Ovary (tissue), 3 donors: ENCODE results near the gene DPM3.

Experiments used
- EP300 ChIP-seq: sonication (generic); formaldehyde crosslinking; IDR thresholded peaks from one replicate; pipeline ENCODE4 v1.6.1; 2017; ENCODE audit warnings: antibody characterized with exemption
- POLR2A ChIP-seq: fragments of 450-650 bp; IDR thresholded peaks from one replicate; pipeline ENCODE4 v1.6.1; 2017; ENCODE audit warnings: antibody characterized with exemption, mild to moderate bottlenecking, moderate library complexity
- TF ChIP-seq, protein P1 (sequence below), 3 donors: fragments of 450-650 bp in 2 of 3; fragments of 200-600 bp in 1 of 3; IDR thresholded peaks; one replicate each; pipeline versions ENCODE4 v1.5.1 to v1.8.0; 2016 to 2022; ENCODE audit warnings: antibody characterized with exemption in 3 of 3, mild to moderate bottlenecking in 1 of 3
- donor health status: DM: no; HTN: no; CAD: no.

DNA sequence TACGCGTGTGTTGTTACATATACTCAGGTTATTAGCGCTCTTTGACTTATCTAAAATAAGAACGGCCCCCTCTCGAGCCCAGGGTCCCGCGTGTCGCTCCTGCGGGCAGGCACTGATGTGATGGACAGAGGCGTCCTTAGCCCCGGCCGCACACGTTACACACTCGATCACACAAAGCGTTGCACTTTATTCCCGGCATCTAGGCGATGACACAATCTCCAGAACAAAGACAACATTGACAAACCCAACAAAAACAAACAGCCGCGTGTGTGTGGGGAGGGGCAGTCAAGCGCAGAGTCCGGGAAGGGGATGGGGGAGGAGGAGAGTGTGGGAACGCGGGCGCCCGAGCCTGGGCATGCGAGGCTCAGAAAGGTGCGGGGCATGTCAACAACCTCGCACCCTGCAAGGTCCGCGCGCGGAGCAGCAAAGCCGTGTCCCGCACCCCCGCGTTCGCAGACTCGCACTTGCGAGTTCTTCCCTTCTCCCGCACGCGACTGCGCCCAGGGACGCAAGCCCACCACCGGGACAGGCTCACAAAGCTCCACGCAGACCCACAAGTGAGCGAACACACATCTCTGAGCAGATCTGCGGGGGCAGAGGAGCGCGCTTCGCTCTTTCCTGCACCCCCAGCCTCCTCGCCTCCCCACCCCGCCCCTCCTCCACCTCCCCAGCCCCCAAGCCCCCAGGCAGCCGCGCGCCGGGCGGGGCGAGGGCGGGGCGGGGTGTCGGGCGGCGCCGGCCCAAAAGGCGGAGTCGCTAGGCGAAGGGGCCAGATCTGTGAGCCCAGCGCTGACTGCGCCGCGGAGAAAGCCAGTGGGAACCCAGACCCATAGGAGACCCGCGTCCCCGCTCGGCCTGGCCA lies 13.0 kb downstream of the DPM3 start, which contains the start of gene EFNA1:
- TF ChIP-seq POLR2A: no peak
- TF ChIP-seq, protein P1, sequence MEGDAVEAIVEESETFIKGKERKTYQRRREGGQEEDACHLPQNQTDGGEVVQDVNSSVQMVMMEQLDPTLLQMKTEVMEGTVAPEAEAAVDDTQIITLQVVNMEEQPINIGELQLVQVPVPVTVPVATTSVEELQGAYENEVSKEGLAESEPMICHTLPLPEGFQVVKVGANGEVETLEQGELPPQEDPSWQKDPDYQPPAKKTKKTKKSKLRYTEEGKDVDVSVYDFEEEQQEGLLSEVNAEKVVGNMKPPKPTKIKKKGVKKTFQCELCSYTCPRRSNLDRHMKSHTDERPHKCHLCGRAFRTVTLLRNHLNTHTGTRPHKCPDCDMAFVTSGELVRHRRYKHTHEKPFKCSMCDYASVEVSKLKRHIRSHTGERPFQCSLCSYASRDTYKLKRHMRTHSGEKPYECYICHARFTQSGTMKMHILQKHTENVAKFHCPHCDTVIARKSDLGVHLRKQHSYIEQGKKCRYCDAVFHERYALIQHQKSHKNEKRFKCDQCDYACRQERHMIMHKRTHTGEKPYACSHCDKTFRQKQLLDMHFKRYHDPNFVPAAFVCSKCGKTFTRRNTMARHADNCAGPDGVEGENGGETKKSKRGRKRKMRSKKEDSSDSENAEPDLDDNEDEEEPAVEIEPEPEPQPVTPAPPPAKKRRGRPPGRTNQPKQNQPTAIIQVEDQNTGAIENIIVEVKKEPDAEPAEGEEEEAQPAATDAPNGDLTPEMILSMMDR (IDR thresholded peaks at IDR 0.05): no peak
- peak; percentile 54 for TF ChIP-seq EP300
